PC-3 (cell line): ENCODE data around the gene MYH7B. TPM values are rescaled to one million over a fixed set of nuclear protein-coding genes. Genes with fewer than 3 reads are reported as not detected.

Experiments
- ATAC-seq: fragments of 200-7000 bp; cut with Tn5 transposase; 2 replicates; pipeline ENCODE4 v1.9.1; 2020; ENCODE audit warnings: mild to moderate bottlenecking, moderate library complexity
- BruUV-seq: library from RNA; stranded (reverse); fragments of 400-500 nt; replicated peaks from 2 replicates; lab custom pipeline; 2021; lab: Mats Ljungman, UMichigan
- CTCF ChIA-PET: fragments of 300-600 bp; sonication (Branson Sonifier 250); formaldehyde crosslinking; loops from one replicate; lab custom pipeline; 2022; ENCODE audit warnings: antibody characterized with exemption; lab: Charles Lee
- POLR2A ChIA-PET: fragments of 300-600 bp; sonication (Branson Sonifier 250); formaldehyde crosslinking; loops from one replicate; lab custom pipeline; 2022; ENCODE audit warnings: antibody characterized with exemption; ENCODE audit not compliant: unreplicated experiment; lab: Charles Lee
- DNase-seq: peaks from one replicate; pipeline ENCODE4 v3.0.0-alpha.2; 2015
- H2AFZ ChIP-seq: fragments of 300-600 bp; sonication (generic); 2 replicates; pipeline ENCODE4 v1.6.0; 2016; ENCODE audit warnings: antibody characterized with exemption, low read length
- H3F3A ChIP-seq: fragments of 300-600 bp; sonication (generic); one replicate; pipeline ENCODE4 v1.6.0; 2017; ENCODE audit warnings: antibody characterized with exemption, low read length, control low read depth, mild to moderate bottlenecking; ENCODE audit not compliant: unreplicated experiment
- H3K27ac ChIP-seq: fragments of 300-600 bp; sonication (generic); 2 replicates; pipeline ENCODE4 v1.5.1; 2016; ENCODE audit warnings: mild to moderate bottlenecking, low read length
- H3K27me3 ChIP-seq: fragments of 300-600 bp; sonication (generic); 2 replicates; pipeline ENCODE4 v1.6.1; 2016; ENCODE audit warnings: low read length, mixed read lengths
- H3K36me3 ChIP-seq: fragments of 300-600 bp; sonication (generic); 2 replicates; pipeline ENCODE4 v1.6.1; 2016; ENCODE audit warnings: low read depth, mixed run types, low read length, mixed read lengths
- H3K4me1 ChIP-seq: fragments of 300-600 bp; sonication (generic); 2 replicates; pipeline ENCODE4 v1.5.1; 2016; ENCODE audit warnings: low read length; ENCODE audit not compliant: insufficient read depth
- H3K4me2 ChIP-seq: fragments of 300-600 bp; sonication (generic); 2 replicates; pipeline ENCODE4 v1.6.0; 2016; ENCODE audit warnings: low read length
- H3K4me3 ChIP-seq: fragments of 300-600 bp; sonication (generic); 2 replicates; pipeline ENCODE4 v1.5.1; 2016; ENCODE audit warnings: mild to moderate bottlenecking, low read length, mixed read lengths
- H3K79me2 ChIP-seq: fragments of 300-600 bp; sonication (generic); 2 replicates; pipeline ENCODE4 v1.6.1; 2017; ENCODE audit warnings: low read length, mixed read lengths
- H3K9ac ChIP-seq: fragments of 300-600 bp; sonication (generic); 2 replicates; pipeline ENCODE4 v1.6.0; 2016; ENCODE audit warnings: mild to moderate bottlenecking, low read length
- H3K9me2 ChIP-seq: fragments of 300-600 bp; sonication (generic); replicated peaks from 2 replicates; pipeline ENCODE4 v1.6.1; 2016; ENCODE audit warnings: mixed run types, low read length, mixed read lengths
- H3K9me3 ChIP-seq: fragments of 300-600 bp; sonication (generic); 2 replicates; pipeline ENCODE4 v1.6.1; 2016; ENCODE audit warnings: low read length, mixed read lengths
- H4K20me1 ChIP-seq: fragments of 300-600 bp; sonication (generic); 2 replicates; pipeline ENCODE4 v1.6.1; 2016; ENCODE audit warnings: low read length, mixed read lengths
- EZH2 ChIP-seq: fragments of 300-600 bp; sonication (generic); IDR thresholded peaks from one replicate; pipeline ENCODE4 v1.6.1; 2017; ENCODE audit warnings: antibody characterized with exemption, mild to moderate bottlenecking, low read length; ENCODE audit not compliant: unreplicated experiment
- EZH2phosphoT487 ChIP-seq: fragments of 300-600 bp; sonication (generic); IDR thresholded peaks from 2 replicates; pipeline ENCODE4 v1.6.1; 2018; ENCODE audit warnings: mild to moderate bottlenecking, antibody characterized with exemption, low read length, borderline replicate concordance
- intact Hi-C: fragments of 100-400 bp; cut with micrococcal nuclease; formaldehyde crosslinking; loops from 2 replicates; pipeline ENCODE4 v1.9.0; 2023
- total RNA-seq: library from RNA; depleted of rRNA; stranded (reverse); fragments of >200 nt; gene quantifications from 2 replicates; pipeline ENCODE4 v1.2.3, GENCODE V29; 2014
- TF ChIP-seq, protein P1 (sequence below): fragments of 300-600 bp; sonication (generic); conservative IDR thresholded peaks from 2 replicates; pipeline ENCODE4 v1.5.1; 2017; ENCODE audit warnings: antibody characterized with exemption, low read depth, mild to moderate bottlenecking, low read length

Gene MYH7B
- total RNA-seq, 1 experiment from 2014 or later: 0.04 TPM

DNA sequence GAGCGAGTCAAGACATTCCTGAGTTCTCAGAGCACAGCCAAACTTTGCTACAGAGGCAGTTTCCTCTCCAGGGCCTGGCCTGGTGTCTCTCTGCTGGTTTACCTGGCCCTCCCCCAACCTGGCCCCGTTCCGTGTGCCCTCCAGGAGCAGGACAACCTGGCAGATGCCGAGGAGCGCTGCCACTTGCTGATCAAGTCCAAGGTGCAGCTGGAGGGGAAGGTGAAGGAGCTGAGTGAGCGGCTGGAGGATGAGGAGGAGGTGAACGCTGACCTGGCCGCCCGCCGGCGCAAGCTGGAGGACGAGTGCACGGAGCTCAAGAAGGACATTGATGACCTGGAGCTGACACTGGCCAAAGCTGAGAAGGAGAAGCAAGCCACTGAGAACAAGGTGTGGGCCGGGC lies 39.5 kb downstream of the MYH7B start:
- CTCF ChIA-PET: no interaction called here
- POLR2A ChIA-PET: no interaction called here
- no peaks in the 10 kb centered on the region for H3K27me3 ChIP-seq
- H3K9me2 ChIP-seq: no peaks in the 10 kb centered on the region
- no peaks in the 10 kb centered on the region for H3K79me2 ChIP-seq
- H3F3A ChIP-seq: no peaks in the 10 kb centered on the region
- H3K36me3 ChIP-seq: no peaks in the 10 kb centered on the region
- TF ChIP-seq, protein P1, sequence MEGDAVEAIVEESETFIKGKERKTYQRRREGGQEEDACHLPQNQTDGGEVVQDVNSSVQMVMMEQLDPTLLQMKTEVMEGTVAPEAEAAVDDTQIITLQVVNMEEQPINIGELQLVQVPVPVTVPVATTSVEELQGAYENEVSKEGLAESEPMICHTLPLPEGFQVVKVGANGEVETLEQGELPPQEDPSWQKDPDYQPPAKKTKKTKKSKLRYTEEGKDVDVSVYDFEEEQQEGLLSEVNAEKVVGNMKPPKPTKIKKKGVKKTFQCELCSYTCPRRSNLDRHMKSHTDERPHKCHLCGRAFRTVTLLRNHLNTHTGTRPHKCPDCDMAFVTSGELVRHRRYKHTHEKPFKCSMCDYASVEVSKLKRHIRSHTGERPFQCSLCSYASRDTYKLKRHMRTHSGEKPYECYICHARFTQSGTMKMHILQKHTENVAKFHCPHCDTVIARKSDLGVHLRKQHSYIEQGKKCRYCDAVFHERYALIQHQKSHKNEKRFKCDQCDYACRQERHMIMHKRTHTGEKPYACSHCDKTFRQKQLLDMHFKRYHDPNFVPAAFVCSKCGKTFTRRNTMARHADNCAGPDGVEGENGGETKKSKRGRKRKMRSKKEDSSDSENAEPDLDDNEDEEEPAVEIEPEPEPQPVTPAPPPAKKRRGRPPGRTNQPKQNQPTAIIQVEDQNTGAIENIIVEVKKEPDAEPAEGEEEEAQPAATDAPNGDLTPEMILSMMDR: no peak
- TF ChIP-seq EZH2phosphoT487: no peak
- no peak for TF ChIP-seq EZH2
- BruUV-seq: no TSS peak
- H3K4me2 ChIP-seq: no peak overlapping the region
- H3K9ac ChIP-seq: no peak overlapping the region
- H3K4me3 ChIP-seq: no peak overlapping the region
- DNase-seq (no peak), ATAC-seq (no peak)
- H2AFZ ChIP-seq: no peak overlapping the region
- H4K20me1 ChIP-seq: no peaks in the 10 kb centered on the region
- intact Hi-C loops: no loop called here
- H3K9me3 ChIP-seq: no peaks in the 10 kb centered on the region
- no peak overlapping the region for H3K27ac ChIP-seq
- no peaks in the 10 kb centered on the region for H3K4me1 ChIP-seq

DNA sequence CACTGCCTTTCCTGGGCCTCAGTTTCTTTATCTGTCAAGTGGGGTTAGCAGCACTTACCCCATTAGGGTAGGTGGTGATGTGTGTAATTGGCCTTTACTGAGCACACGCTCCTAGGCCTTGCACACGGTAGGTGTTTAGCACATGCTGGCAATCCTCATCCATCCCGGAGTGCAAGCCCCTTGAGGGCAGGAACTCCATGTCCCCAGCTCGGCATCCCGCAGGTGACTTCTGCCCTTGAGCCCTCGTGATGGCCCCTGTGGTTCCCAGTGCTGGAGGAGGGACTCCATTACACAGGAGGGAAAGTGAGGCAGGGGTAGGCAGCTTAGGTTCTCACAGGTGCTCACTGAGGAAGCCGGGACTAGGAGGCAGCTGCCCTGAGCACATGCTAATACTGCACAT lies 40.0 kb downstream of the MYH7B start:
- Histone ChIP-seq H3K4me2 (no peak overlapping the region), H3K4me3 (no peak overlapping the region), H3K27ac (no peak overlapping the region), H3K36me3 (no peaks in the 10 kb centered on the region), H4K20me1 (no peaks in the 10 kb centered on the region), H3K9ac (no peak overlapping the region), H2AFZ (no peak overlapping the region), H3K79me2 (no peaks in the 10 kb centered on the region), H3K4me1 (no peaks in the 10 kb centered on the region), H3K9me3 (no peaks in the 10 kb centered on the region), H3K27me3 (no peaks in the 10 kb centered on the region), H3K9me2 (no peaks in the 10 kb centered on the region), H3F3A (no peaks in the 10 kb centered on the region)
- TF ChIP-seq, protein P1: no peak
- TF ChIP-seq EZH2: no peak
- TF ChIP-seq EZH2phosphoT487: no peak
- BruUV-seq: no TSS peak
- ChIA-PET CTCF (no interaction called here), POLR2A (no interaction called here)
- intact Hi-C loops: no loop called here
- no peak for DNase-seq
- ATAC-seq: no peak

DNA sequence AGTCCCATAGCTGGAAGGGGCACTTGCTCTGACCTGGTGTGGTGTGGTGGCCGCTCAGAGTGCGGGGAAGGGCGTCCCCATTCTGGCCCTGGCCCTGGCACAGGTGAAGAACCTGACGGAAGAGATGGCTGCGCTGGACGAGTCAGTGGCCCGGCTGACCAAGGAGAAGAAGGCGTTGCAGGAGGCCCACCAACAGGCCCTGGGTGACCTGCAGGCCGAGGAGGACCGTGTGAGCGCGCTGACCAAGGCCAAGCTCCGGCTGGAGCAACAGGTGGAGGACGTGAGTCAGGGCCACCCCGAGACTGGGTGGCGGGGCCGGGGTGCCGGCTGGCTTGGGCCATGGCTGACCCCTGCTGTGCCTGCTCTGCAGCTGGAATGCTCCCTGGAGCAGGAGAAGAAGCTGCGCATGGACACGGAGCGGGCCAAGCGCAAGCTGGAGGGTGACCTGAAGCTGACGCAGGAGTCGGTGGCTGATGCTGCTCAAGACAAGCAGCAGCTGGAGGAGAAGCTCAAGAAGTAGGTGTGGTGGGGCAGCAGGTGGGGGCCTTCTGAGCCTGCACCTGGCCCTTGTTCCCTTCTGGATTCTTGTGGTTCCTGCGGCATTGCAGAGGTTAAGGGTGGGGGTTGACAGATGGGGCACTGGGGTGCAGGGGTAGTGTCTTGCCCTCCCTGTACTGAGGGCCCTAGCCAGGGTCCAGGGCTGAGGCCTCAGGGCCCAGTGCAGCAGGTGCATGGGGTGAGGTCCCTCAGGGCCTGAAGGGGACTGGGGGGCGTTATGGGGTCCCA lies 40.8 kb downstream of the MYH7B start:
- no peaks in the 10 kb centered on the region for H4K20me1 ChIP-seq
- H3K27me3 ChIP-seq: no peaks in the 10 kb centered on the region
- no peaks in the 10 kb centered on the region for H3K79me2 ChIP-seq
- no peak for ATAC-seq
- no TSS peak for BruUV-seq
- no peak for DNase-seq
- no peaks in the 10 kb centered on the region for H3K9me3 ChIP-seq
- no peak overlapping the region for H3K9ac ChIP-seq
- no peak overlapping the region for H3K27ac ChIP-seq
- TF ChIP-seq EZH2: no peak
- TF ChIP-seq, protein P1: no peak
- no peak for TF ChIP-seq EZH2phosphoT487
- intact Hi-C loops: no loop called here
- no peaks in the 10 kb centered on the region for H3K36me3 ChIP-seq
- H3K4me3 ChIP-seq: no peak overlapping the region
- H2AFZ ChIP-seq: no peak overlapping the region
- CTCF ChIA-PET: no interaction called here
- no peak overlapping the region for H3K4me2 ChIP-seq
- no peaks in the 10 kb centered on the region for H3F3A ChIP-seq
- POLR2A ChIA-PET: no interaction called here
- H3K9me2 ChIP-seq: no peaks in the 10 kb centered on the region
- no peaks in the 10 kb centered on the region for H3K4me1 ChIP-seq
